Epithelial cell of proximal tubule (primary cell): ENCODE measurements around the gene CRAMP1. TPM values are rescaled to one million over a fixed set of nuclear protein-coding genes. Genes with fewer than 3 reads are reported as not detected.

ENCODE experiments used
- DNase-seq: peaks from one replicate; pipeline ENCODE4 v3.0.0-alpha.2; 2011; ENCODE audit warnings: low read depth
- H3K4me3 ChIP-seq: 2 replicates; pipeline ENCODE4 v1.5.1; 2011; ENCODE audit warnings: low read depth, mild to moderate bottlenecking, low read length
- CTCF ChIP-seq: conservative IDR thresholded peaks from 2 replicates; pipeline ENCODE4 v1.5.1; 2012; ENCODE audit warnings: low read depth, mild to moderate bottlenecking, low read length
- total RNA-seq: library from RNA; depleted of rRNA; stranded (reverse); fragments of >200 nt; gene quantifications from 2 replicates; pipeline ENCODE4 v1.2.3, GENCODE V29; 2015

The CRAMP1 gene
- total RNA-seq, 1 donor from 2014 or later: 6.9 TPM

GRCh38 chr16:1661826-1662225 lies 49.7 kb downstream of the CRAMP1 start:
- DNase-seq: no peak
- TF ChIP-seq CTCF: no peak
- no peak overlapping the region for H3K4me3 ChIP-seq

- no peak overlapping the region for H3K4me3 ChIP-seq
- TF ChIP-seq CTCF: no peak
- no peak for DNase-seq
Measured at GRCh38 chr16:1662543-1662942, 50.4 kb downstream of the CRAMP1 start.

- H3K4me3 ChIP-seq: no peak overlapping the region
- TF ChIP-seq CTCF: no peak
- DNase-seq: no peak
Measured at GRCh38 chr16:1665829-1666228, 53.7 kb downstream of the CRAMP1 start.

GRCh38 chr16:1666316-1666715 lies 54.2 kb downstream of the CRAMP1 start:
- no peak for DNase-seq
- TF ChIP-seq CTCF: no peak

DNA sequence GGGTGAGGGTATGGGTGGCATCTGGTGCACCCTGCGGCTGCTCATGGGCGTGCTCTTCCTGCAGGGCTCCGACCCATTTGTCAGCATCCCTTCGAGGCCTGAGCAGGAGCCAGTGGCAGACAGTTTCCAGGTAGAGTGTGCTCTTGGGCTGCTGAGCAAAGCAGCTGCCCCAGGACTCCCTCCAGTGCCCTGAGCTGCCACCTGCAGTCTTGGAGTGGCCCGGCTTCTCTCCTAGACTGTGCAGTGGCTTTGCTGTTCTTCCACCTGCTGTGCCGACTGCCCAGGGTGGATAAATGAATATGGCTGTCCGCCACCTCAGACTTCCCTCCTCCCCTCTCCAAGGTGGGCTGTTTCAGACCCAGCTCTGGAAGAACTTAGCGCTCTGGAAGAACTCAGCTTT lies 55.1 kb downstream of the CRAMP1 start:
- DNase-seq: no peak
- no peak overlapping the region for H3K4me3 ChIP-seq
- no peak for TF ChIP-seq CTCF

More at GRCh38 chr16:1666316-1666715, 54.2 kb downstream of the CRAMP1 start:
- H3K4me3 ChIP-seq: no peak overlapping the region

DNA sequence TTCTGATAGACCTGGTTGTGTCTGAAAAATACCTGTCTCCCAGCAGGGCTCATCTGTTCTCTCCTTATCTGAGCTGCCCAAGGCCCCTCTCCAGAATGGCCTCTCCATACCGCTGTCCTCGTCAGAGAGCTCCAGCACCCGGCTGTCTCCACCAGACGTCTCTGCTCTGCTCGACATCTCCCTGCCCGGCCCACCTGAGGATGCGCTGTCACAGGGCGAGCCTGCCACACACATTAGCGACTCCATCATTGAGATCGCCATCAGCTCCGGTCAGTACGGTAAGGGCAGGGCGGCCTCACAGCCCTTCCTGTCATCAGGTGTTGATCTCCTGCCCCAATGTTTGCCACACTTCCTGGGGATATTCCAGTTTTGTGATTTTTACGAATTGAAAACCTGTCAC lies 55.8 kb downstream of the CRAMP1 start:
- no peak for TF ChIP-seq CTCF
- no peak for DNase-seq
- no peak overlapping the region for H3K4me3 ChIP-seq

DNA sequence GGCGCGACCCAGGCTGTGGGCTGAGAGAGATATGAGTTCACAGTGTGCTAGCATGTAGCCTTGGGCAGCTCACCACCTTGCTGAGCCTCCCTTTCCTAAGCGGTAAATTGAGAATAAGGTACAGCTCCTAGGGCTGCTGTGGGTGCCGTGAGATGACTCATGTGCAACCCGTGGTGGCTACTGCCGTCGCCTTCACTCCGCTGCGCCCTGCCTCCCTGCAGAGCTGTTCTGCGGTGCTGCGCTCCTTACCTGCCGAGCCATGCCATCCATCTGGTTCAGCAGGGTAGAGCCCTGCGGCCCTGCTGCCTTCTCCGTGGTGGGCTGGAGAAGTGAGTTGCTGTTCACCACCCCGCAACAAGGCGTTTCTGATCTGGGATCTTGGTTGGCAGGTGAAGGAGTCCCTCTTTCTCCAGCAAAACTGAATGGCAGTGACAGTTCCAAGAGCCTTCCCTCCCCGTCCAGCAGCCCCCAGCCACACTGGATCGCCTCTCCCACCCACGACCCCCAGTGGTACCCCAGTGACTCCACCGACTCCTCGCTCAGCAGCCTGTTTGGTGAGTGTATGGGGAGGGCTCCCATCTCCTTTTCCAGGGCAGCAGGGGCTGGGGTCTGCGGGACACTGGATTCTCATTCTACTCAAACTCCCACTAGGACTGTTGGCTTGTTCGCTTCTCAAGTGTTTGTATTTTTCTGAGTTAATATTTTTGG lies 56.6 kb downstream of the CRAMP1 start:
- no peak for TF ChIP-seq CTCF
- no peak overlapping the region for H3K4me3 ChIP-seq
- DNase-seq: no peak
